HepG2 (cell line): ENCODE measurements around the gene TADA2B. TPM values are rescaled to one million over a fixed set of nuclear protein-coding genes. Genes with fewer than 3 reads are reported as not detected.

Experiments
- ADNP ChIP-seq: sonication (generic); formaldehyde crosslinking; IDR thresholded peaks from 2 replicates; pipeline ENCODE4 v1.4.0; 2020; ENCODE audit warnings: missing genetic modification reagents
- ELK4 ChIP-seq: sonication (generic); formaldehyde crosslinking; IDR thresholded peaks from 2 replicates; pipeline ENCODE4 v1.9.0; 2021; ENCODE audit warnings: missing genetic modification reagents, borderline replicate concordance
- ETV5 ChIP-seq: IDR thresholded peaks from 2 replicates; pipeline ENCODE4 v1.6.1; 2018; ENCODE audit warnings: missing biosample characterization, missing genetic modification reagents, inconsistent platforms, borderline replicate concordance
- HCFC1 ChIP-seq: fragments of 150-350 bp; IDR thresholded peaks from 2 replicates; pipeline ENCODE4 v1.6.1; 2014; ENCODE audit warnings: low read depth, low read length
- IRF2 ChIP-seq: IDR thresholded peaks from 2 replicates; pipeline ENCODE4 v1.6.1; 2018; ENCODE audit warnings: missing genetic modification reagents, missing compliant biosample characterization
- KMT2A ChIP-seq: sonication (generic); formaldehyde crosslinking; IDR thresholded peaks from 2 replicates; pipeline ENCODE4 v1.4.0; 2020; ENCODE audit warnings: missing genetic modification reagents
- MXD4 ChIP-seq: IDR thresholded peaks from 2 replicates; pipeline ENCODE4 v1.6.1; 2016; ENCODE audit warnings: mild to moderate bottlenecking, missing biosample characterization, missing genetic modification reagents
- NCOA1 ChIP-seq: sonication (generic); formaldehyde crosslinking; IDR thresholded peaks from 2 replicates; pipeline ENCODE4 v1.9.0; 2021; ENCODE audit warnings: missing genetic modification reagents
- PATZ1 ChIP-seq: sonication (generic); formaldehyde crosslinking; IDR thresholded peaks from 2 replicates; pipeline ENCODE4 v1.4.0; 2020; ENCODE audit warnings: missing genetic modification reagents
- PHF8 ChIP-seq: sonication (generic); formaldehyde crosslinking; IDR thresholded peaks from 2 replicates; pipeline ENCODE4 v1.5.0; 2020; ENCODE audit warnings: missing genetic modification reagents
- POGK ChIP-seq: sonication (generic); formaldehyde crosslinking; conservative IDR thresholded peaks from 2 replicates; pipeline ENCODE4 v1.8.0; 2022; ENCODE audit warnings: mild to moderate bottlenecking, moderate library complexity, missing genetic modification reagents
- RFXAP ChIP-seq: sonication (generic); formaldehyde crosslinking; IDR thresholded peaks from 2 replicates; pipeline ENCODE4 v1.4.0; 2020; ENCODE audit warnings: missing genetic modification reagents, borderline replicate concordance
- XRCC5 ChIP-seq: fragments of 200-400 bp; formaldehyde crosslinking; optimal IDR thresholded peaks from 2 replicates; pipeline ENCODE3; 2017; ENCODE audit warnings: mild to moderate bottlenecking, low read length
- ZBTB10 ChIP-seq: sonication (generic); formaldehyde crosslinking; IDR thresholded peaks from 2 replicates; pipeline ENCODE4 v1.4.0; 2020; ENCODE audit warnings: missing genetic modification reagents, borderline replicate concordance
- ZBTB21 ChIP-seq: sonication (generic); formaldehyde crosslinking; IDR thresholded peaks from 2 replicates; pipeline ENCODE4 v1.4.0; 2020; ENCODE audit warnings: missing genetic modification reagents
- ZNF280B ChIP-seq: sonication (generic); formaldehyde crosslinking; IDR thresholded peaks from 2 replicates; pipeline ENCODE4 v1.5.0; 2020; ENCODE audit warnings: missing genetic modification reagents, mild to moderate bottlenecking, borderline replicate concordance
- ZNF317 ChIP-seq: sonication (generic); formaldehyde crosslinking; IDR thresholded peaks from 2 replicates; pipeline ENCODE4 v1.5.0; 2020; ENCODE audit warnings: mild to moderate bottlenecking, missing genetic modification reagents
- ZNF564 ChIP-seq: sonication (generic); formaldehyde crosslinking; IDR thresholded peaks from 2 replicates; pipeline ENCODE4 v1.8.1; 2023; ENCODE audit warnings: mild to moderate bottlenecking, missing genetic modification reagents
- ZNF737 ChIP-seq: sonication (generic); formaldehyde crosslinking; IDR thresholded peaks from 2 replicates; pipeline ENCODE4 v1.5.0; 2020; ENCODE audit warnings: missing genetic modification reagents, mild to moderate bottlenecking, borderline replicate concordance
- ZNF891 ChIP-seq: sonication (generic); formaldehyde crosslinking; IDR thresholded peaks from 2 replicates; pipeline ENCODE4 v1.5.0; 2020; ENCODE audit warnings: mild to moderate bottlenecking, missing genetic modification reagents
- polyA plus RNA-seq, 8 experiments: library from polyadenylated mRNA; depleted of rRNA in 3 of 8; stranded (reverse) in 7 of 8; unstranded in 1 of 8; fragments of >200 nt; fragmentation: Illumina TruSeq in 4 of 8; extraction: Trizol in 4 of 8; gene quantifications; 2 replicates each; pipeline versions ENCODE4 v1.2.1 to v1.2.3, GENCODE V29; 2011 to 2016; ENCODE audit warnings: low read depth in 4 of 8, missing spikeins in 1 of 8, mixed read lengths in 1 of 8; ENCODE audit not compliant: insufficient read depth in 1 of 8
- total RNA-seq, 5 experiments: library from RNA; depleted of rRNA; stranded (reverse); fragments of >200 nt; fragmentation: Illumina TruSeq; extraction: Trizol; gene quantifications; 2 replicates each; pipeline ENCODE4 v1.2.3, GENCODE V29; 2016; ENCODE audit warnings: low read depth in 1 of 5

Gene TADA2B
- total and polyA plus RNA-seq, 2 of the 13 experiments (the other 11 are each of a cell fraction or from before 2014, with no cell fraction given), result 4.6 to 8.9 TPM

- no peak for TF ChIP-seq HCFC1
- no peak for TF ChIP-seq ZBTB21
- peak; percentile 73 for TF ChIP-seq POGK (CRISPR knock-in tag)
- no peak for TF ChIP-seq ZBTB10 (CRISPR knock-in tag)
- TF ChIP-seq ZNF564 (CRISPR knock-in tag), result no peak
- TF ChIP-seq KMT2A (CRISPR knock-in tag), result 0 out of 2 replicates have a peak, but pooled peaks have one; percentile 51
- peak; percentile 40; the same call in 1 of the 2 replicates for TF ChIP-seq ETV5 (CRISPR knock-in tag)
- peak; percentile 57; the same call in 1 of the 2 replicates for TF ChIP-seq ZNF891
- peak; percentile 62 for TF ChIP-seq XRCC5
- peak; percentile 42; the same call in 1 of the 2 replicates for TF ChIP-seq PHF8 (CRISPR knock-in tag)
- TF ChIP-seq IRF2 (CRISPR knock-in tag), result peak; percentile 75
- no peak for TF ChIP-seq ZNF317
- TF ChIP-seq ELK4 (CRISPR knock-in tag), result no peak
- 0 out of 2 replicates have a peak, but pooled peaks have one; percentile 28 for TF ChIP-seq MXD4
- 0 out of 2 replicates have a peak, but pooled peaks have one; percentile 30 for TF ChIP-seq ZNF280B (CRISPR knock-in tag)
- TF ChIP-seq PATZ1 (CRISPR knock-in tag), result no peak; the same call in 1 of the 2 replicates
- TF ChIP-seq RFXAP (CRISPR knock-in tag), result no peak
- no peak for TF ChIP-seq ADNP
- TF ChIP-seq NCOA1 (CRISPR knock-in tag), result no peak
- no peak for TF ChIP-seq ZNF737
Measured at GRCh38 chr4:7070729-7071511, 27.7 kb downstream of the TADA2B start (continued).
